Embryonic facial prominence (tissue), 1 donor: ENCODE measurements around the gene P2RY8.
A peak's percentile ranks its signal among the peaks of the same experiment; 100 is the strongest.
"Not testable (repeated sequence)": the region's sequence is repeated elsewhere in the genome, so short reads cannot be mapped to it uniquely, and the experiment has no call there.

Source experiments
- DNase-seq: peaks from one replicate; pipeline ENCODE4 v3.0.0-alpha.2; 2016; ENCODE audit errors: extremely low spot score

Gene P2RY8

GRCh38 chrX:1464971-1465285 lies 72.1 kb downstream of the P2RY8 start:
- DNase-seq, result no peak

DNA sequence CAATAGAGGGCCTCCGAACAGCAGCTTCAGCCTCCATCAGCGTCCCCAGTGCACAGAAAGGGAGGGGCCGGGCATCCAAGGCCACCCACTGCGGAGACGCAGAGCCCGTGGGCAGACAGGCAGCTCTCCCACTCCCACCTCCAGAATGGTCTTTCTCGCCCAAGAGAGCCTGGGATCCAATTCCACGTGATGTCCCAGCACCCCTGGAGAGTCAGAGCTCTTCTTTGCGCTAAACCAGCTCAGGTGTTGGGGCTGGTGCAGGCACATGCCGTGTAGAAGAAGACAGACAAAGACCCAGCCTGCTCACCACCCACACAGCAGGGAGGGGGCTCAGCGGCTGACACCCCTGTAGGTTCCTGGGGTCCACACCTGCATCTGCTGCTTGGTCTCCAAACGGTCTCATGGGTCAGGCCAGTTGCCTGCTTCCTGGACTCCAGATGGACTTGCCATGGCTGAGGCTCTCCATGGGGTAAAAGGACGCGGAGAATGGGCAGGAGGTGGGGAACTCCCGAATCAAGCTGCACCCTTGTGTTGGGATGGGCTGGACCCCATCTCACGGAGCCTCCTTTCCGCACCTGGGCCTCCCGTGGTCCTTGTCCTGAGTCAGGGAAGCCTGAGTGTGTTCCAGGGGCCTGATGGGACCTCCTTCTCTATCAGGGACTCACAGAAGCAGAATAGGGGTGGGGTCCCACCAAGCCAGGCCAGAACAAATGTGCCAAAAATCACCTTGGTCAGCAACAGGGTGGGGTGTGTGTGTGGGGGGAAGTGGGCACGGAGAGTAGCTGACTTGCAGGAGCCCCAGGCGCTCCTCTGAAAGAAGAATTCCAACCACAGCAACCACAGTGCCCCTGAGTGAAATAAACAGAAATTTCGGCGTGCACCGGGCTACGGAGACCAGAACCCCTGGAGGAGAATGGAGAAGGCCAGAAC lies 72.7 kb downstream of the P2RY8 start:
- no peak for DNase-seq

- no peak for DNase-seq
These were observed 73.4 kb downstream of the P2RY8 start for GRCh38 chrX:1463581-1463980.

DNA sequence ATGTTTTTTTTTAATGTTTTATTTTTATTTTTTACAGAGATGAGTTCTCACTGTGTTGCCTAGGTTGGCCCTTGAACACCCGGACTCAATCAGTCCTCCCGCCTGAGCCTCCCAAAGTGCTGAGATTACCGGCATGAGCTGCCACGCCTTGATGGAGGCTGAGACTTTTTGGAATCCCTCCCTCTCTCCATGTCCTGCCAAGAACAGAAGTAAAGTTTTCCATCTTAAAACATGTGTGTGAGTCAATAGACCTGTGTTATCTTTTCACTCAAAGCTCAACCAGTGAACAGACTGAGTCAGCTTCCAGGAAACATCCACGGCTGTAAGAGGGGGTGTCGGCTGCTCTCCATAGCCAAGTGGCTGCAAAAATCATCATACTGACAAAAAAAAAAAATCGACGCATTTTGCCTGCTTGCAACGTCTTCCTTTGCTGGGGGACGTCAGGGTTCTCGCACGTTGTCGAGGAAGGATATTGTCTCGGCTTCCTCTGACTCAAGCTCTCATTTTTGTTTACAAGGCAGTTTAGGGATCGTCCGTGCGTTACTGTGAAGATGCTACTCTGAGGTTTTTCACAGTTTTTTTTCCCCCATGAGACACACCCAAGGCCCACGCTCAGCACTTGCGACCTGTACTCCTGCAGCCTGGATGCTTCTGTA lies 74.3 kb downstream of the P2RY8 start:
- no peak for DNase-seq

- no peak for DNase-seq
These were observed 74.9 kb downstream of the P2RY8 start for GRCh38 chrX:1462110-1462509.

DNA sequence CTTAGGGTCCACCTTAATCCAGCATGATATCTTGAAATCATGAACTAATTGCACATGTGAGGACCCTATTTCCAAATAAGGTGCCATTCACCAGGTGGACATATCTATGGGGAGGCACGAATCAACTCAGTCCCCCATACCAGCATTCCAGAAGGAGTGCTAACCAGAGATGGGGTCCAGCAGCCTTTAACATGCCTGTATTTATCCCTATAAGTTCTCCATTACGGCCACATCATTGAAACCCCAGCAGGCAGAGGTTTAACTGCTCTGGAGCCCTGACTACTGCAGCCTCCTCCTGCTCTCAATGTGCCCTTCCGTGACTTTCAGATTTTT lies 81.1 kb downstream of the P2RY8 start:
- DNase-seq, result no peak

DNA sequence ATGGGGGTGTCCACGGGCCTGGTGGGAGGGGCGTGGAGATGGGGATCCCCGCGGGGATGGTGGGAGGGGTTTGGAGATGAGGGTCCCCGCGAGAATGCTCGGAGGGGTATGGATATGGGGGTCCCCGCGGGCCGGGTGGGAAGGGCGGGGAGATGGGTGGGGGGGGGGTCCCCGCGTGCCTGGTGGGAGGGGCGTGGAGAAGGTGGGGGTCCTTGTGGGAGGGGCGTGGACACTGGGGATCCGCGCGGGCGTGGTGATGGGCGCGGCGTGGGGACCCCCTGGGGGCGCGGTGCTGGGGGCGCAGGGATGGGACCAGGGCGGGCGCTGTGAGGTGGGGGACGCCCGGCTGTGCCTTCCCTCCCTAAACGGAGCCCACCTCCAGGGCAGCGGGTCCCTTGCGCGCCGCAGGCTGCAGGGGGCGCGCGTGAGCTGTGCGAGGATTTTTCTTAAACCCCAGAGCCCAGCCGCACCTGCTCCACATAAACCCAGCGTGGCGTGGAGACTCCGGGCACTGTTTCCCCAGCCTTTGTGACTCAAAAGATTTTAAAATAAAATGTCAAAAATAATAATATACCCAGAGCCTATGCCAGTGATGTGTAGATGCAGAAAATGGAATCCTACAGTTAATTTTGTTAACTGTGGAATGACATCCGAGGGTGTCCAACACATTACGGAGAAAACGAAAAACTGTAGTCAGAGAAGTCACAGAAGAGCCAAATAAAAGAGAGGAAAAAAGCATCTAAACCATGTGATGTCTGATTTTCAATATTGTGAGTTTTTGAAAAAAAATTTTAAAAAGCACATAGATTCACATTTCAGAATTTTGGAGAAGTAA lies 82.8 kb downstream of the P2RY8 start:
- peak; percentile 46 for DNase-seq

DNA sequence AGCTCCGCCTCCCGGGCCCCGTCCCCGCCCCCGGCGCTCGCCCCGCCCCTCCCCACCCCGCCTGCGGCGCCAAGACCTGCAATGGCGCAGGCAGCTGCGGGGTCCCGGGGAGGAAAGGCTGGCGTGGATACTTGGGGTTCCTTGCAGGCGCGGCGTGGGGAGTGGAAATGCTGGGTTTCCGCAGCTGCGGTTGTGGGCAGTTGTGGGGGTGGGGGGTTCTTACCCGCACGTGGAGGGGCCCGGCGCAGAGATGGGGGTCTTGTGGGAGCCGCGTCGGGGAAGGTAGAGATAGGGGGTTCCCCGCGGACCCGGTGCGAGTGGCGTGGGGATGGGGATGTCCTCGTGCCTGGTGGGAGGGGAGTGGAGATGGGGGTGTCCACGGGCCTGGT lies 83.6 kb downstream of the P2RY8 start:
- no peak for DNase-seq

GRCh38 chrX:1452516-1453394 lies 84.2 kb downstream of the P2RY8 start, which contains the start of gene ASMTL:
TSS of gene ASMTL (minus strand) at chrX:1452909. CDS start at chrX:1452840, 69 bp downstream.
- peak; percentile 100 for DNase-seq

DNA sequence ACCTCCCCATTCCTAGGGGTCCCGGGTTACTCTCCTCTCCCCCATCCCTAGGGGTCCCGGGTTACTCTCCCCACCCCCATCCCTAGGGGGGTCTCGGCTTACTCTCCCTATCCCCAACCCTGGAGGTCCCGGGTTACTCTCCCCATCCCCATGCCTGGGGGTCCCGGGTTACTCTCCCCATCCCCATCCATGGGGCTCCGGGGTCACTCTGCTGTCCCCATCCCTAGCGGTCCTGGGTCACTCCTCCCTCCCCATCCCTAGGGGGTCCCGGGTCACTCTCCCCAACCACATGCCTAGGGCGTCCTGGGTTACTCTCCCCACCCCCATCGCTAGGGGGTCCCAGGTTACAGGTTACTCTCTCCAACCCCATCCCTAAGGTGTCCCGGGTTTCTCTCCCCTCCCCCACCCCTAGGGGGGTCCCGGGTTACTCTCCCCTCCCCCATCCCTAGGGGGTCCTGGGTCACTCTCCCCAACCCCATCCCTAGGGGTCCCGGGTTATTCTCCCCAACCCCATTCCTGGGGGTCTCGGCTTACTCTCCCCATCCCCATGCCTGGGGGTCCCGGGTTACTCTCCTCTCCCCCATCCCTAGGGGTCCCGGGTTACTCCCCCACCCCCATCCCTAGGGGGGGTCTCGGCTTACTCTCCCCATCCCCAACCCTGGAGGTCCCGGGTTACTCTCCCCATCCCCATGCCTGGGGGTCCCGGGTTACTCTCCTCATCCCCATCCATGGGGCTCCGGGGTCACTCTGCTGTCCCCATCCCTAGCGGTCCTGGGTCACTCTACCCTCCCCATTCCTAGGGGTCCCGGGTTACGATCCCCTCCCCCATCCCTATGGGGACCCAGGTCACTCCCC lies 85.1 kb downstream of the P2RY8 start:
- no peak for DNase-seq

DNA sequence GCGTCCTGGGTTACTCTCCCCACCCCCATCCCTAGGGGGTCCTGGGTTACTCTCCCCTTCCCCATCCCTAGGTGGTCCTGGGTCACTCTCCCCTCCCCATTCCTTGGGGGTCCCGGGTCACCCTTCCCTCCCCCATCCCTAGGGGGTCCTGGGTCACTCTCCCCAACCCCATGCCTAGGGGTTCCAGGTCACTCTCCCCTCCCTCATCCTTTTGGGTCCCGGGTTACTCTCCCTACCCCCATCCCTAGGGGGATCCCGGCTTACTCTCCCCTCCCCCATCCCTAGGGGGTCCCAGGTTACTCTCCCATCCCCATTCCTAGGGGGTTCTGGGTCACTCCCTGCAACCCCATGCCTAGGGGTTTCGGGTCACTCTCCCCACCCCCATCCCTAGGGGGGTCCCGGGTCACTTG lies 85.7 kb downstream of the P2RY8 start:
- no peak for DNase-seq

GRCh38 chrX:1450361-1451161 lies 86.4 kb downstream of the P2RY8 start:
- no peak for DNase-seq

GRCh38 chrX:1449823-1450149 lies 87.2 kb downstream of the P2RY8 start:
- DNase-seq, result no peak

DNA sequence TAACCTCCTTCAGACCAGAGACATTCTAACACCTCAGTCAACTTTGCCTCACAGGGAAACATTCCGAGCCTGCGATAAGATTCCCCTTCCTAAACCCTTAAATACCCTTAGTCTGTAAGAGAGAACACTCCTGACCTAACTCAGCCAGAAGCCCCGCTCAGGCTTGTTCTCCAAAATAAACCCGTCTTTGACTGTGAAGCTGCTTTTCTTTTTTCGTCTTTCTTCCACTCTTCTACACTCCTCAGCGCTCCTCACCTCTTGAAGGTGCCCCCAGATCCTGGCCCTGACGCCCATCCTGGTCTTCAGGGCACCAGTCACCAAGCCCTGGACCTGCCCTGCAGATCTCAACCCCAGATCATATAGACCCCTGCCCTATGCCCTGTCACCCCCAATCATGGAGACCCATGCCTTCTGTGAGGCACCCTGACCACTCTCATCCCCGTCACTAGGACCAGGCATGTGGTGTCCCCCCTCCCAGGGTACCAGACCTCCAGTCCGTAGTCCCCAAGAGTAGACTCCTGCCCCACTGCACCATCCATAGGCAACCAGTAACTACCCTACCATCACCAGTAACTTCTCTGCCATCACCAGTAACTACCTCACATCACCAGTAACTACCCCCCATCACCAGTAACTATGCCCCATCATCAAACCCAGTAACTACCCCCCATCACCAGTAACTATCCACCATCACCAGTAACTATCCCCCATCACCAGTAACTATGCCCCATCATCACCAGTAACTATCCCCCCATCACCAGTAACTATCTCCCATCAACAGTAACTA lies 87.8 kb downstream of the P2RY8 start:
- DNase-seq, result no peak

DNA sequence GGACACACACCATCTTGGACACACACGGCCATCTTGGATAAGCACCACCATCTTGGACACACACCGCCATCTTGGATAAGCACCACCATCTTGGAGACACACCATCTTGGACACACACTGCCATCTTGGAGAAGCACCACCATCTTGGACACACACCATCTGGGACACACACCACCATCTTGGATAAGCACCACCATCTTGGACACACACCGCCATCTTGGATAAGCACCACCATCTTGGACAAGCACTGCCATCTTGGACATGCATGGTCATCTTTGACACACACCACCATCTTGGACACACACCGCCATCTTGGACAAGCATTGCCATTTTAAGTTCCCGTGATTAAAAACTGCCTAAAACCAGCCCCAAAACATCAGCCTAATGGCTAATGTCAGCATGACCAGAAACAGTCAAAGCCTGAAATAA lies 88.4 kb downstream of the P2RY8 start:
- DNase-seq, result not testable (repeated sequence)

DNA sequence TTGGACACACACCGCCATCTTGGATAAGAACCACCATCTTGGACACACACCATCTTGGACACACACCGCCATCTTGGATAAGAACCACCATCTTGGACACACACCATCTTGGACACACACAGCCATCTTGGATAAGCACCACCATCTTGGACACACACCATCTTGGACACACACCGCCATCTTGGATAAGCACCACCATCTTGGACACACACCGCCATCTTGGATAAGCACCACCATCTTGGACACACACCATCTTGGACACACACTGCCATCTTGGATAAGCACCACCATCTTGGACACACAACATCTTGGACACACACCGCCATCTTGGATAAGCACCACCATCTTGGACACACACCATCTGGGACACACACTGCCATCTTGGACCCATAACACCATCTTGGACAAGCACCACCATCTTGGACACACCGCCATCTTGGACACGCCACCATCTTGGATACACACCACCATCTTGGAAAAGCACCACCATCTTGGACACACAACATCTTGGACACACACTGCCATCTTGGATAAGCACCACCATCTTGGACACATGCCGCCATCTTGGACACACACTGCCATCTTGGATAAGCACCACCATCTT lies 88.9 kb downstream of the P2RY8 start:
- DNase-seq, result not testable (repeated sequence)

- not testable (repeated sequence) for DNase-seq
These were observed 89.7 kb downstream of the P2RY8 start for GRCh38 chrX:1446984-1447968.
